ENCODE measurements around the gene RPL27.
"Not testable (repeated sequence)": the region's sequence is repeated elsewhere in the genome, so short reads cannot be mapped to it uniquely, and the experiment has no call there.

Gene RPL27

DNA sequence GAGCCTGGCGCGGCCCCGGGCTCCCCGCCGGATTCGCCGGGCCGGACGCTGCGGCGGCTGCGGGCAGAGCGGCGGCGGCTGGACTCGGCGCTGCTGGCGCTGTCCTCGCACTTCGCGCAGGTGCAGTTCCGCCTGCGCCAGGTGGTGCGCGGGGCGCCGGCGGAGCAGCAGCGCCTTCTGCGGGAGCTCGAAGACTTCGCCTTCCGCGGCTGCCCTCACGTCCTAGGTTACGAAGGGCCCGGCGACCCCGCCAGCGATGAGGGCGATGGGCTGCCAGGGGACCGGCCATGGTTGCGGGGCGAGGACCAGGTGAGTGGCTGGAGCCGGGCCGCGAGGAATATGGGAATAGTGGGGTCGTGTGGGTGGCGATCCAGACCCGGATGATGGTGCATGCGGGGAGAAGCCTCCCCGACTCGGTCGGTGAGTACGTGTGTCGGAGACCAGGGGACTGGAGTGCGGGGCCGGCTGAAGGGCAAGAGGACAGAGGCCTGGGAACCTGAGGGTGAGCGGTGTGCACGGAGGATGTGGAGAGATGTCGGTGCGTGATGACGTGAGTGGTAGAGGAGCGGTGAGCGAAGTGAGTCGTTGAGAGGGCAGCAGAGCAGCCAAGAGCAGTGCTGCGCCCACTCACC lies 17.3 kb upstream of the RPL27 start:
- H3K36me3 ChIP-seq (replicated peaks): peaks cover 6% of the 10 kb centered on the region
- H3K4me1 ChIP-seq: peaks cover 12% of the 10 kb centered on the region
- H3K4me3 ChIP-seq: peak overlapping the region; percentile 76
- in situ Hi-C loops (cut with MboI; ENCODE audit: low sequenced_read_pairs): no loop called here
- H3K27me3 ChIP-seq (ENCODE audit: low read depth): no peaks in the 10 kb centered on the region
- peak; percentile 31 to 61 for DNase-seq (ENCODE audit: low spot score in 2 of 2)
- H3K9me3 ChIP-seq: no peaks in the 10 kb centered on the region

DNA sequence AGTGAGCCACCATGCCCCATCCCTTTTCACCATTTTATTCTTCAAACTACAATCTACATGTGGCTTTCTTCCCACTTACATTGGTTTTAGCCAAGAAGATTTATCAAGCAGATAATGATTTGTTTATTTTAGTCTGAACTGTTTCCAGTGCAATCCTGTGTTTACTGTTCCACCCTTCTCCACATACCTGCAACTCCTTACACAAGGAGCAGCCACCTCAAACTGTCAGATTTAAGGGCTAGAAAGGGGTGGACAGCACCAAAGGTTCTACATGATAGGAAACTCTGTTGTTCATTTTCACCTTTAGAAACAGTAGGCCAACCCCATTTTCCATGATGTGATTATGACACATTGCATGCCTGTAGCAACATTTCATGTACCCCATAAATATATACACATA lies 16.0 kb upstream of the RPL27 start:
- Histone ChIP-seq H3K36me3 (replicated peaks) (peaks cover 7% of the 10 kb centered on the region), H3K4me3 (no peak overlapping the region), H3K27me3 (ENCODE audit: low read depth) (no peaks in the 10 kb centered on the region), H3K9me3 (no peaks in the 10 kb centered on the region), H3K4me1 (peaks cover 12% of the 10 kb centered on the region)
- no peak for DNase-seq (ENCODE audit: low spot score in 2 of 2)
- in situ Hi-C loops (cut with MboI; ENCODE audit: low sequenced_read_pairs): no loop called here

DNA sequence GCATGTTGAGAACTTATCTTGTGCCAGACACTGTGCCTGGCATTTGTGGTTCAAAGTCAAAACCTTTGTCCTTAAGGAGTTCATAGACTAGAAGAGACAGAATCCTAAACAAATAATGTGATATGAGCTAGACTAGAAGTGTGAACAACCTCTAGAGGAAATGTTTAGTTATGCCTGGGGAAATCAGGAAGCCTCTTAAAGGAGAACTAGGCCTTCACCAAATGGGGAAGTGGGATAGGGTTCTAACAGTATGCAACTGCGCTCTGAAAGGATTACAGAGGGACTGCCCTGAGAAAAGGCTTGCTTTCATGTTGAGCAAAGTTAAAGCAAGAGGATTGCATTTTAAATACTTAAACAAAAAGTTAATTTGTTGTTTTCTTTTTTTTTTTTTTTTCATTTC lies 13.0 kb upstream of the RPL27 start:
- no peak for DNase-seq (ENCODE audit: low spot score in 2 of 2)
- in situ Hi-C loops (cut with MboI; ENCODE audit: low sequenced_read_pairs): no loop called here

DNA sequence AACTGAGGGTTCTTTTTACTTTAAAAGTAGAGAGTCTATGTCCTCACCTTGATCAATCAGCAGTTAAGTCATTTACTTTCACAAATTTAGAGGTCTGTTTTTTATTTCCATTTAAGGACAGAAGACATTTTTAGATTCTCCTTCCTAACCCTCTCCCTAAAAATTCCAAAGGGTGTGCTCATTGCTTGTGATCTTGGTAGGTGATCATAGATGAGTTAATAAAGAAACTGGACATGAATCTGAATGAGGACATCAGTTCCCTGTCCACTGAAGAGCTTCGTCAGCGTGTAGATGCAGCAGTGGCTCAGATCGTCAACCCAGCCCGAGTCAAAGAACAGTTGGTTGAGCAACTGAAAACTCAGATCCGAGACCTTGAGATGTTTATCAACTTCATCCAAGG lies 9.1 kb upstream of the RPL27 start:
- no peak overlapping the region for H3K4me3 ChIP-seq
- no peaks in the 10 kb centered on the region for H3K27me3 ChIP-seq (ENCODE audit: low read depth)
- no peak for DNase-seq (ENCODE audit: low spot score in 2 of 2)
- no peaks in the 10 kb centered on the region for H3K9me3 ChIP-seq
- no peaks in the 10 kb centered on the region for H3K4me1 ChIP-seq
- H3K36me3 ChIP-seq (replicated peaks): peaks cover 44% of the 10 kb centered on the region
- in situ Hi-C loops (cut with MboI; ENCODE audit: low sequenced_read_pairs): no loop called here

More for the DNA sequence above, 13.0 kb upstream of the RPL27 start:
- peaks cover 4% of the 10 kb centered on the region; the same call in 1 of the 2 replicates for H3K4me1 ChIP-seq
- no peaks in the 10 kb centered on the region for H3K27me3 ChIP-seq (ENCODE audit: low read depth)
- no peaks in the 10 kb centered on the region for H3K9me3 ChIP-seq
- H3K4me3 ChIP-seq: no peak overlapping the region
- peaks cover 26% of the 10 kb centered on the region for H3K36me3 ChIP-seq (replicated peaks)

DNA sequence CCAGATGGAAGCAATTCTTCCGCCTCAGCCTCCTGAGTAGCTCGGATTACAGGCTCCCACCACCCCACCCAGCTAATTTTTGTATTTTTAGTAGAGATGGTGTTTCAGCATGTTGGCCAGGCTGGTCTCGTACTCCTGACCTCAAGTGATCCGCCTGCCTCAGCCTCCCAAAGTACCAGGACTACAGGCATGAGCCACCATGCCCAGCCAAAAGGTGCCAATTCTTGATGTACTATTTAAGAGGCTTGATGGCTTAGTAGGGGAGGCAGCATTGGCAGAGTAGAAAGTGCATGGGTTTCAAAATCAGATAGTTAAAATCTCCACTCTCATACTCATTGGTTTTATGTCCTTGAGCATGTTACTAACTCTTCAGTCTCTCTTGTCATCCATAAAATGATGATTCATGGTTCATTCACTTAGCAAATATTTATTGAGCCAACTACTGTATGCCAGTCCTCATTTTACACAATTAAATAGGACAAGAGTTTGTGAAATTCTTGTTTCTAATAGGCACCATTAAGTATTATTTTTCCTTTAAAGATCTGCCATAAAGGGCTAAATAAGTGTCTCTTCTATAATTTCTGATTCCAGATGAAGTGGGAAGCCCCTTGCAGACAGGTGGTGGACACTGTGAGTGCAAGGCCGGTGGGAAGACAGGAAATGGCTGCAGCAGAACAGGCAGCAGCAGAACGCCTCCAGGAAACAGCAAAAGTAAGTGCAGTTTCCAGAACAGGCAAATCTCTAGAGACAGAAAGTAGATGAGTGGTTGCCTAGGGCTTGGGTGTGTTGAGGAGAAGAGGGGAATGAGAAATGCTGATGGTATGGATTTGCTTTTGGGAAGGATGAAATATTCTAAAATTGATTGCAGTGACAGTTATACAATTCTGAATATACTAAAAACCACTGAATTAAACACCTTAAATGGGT lies 8.2 kb upstream of the RPL27 start:
- Histone ChIP-seq H3K4me3 (no peak overlapping the region), H3K9me3 (no peaks in the 10 kb centered on the region), H3K36me3 (replicated peaks) (peaks cover 42% of the 10 kb centered on the region), H3K4me1 (no peaks in the 10 kb centered on the region), H3K27me3 (ENCODE audit: low read depth) (no peaks in the 10 kb centered on the region)
- DNase-seq (ENCODE audit: low spot score in 2 of 2): no peak
- in situ Hi-C loops (cut with MboI; ENCODE audit: low sequenced_read_pairs): no loop called here

DNA sequence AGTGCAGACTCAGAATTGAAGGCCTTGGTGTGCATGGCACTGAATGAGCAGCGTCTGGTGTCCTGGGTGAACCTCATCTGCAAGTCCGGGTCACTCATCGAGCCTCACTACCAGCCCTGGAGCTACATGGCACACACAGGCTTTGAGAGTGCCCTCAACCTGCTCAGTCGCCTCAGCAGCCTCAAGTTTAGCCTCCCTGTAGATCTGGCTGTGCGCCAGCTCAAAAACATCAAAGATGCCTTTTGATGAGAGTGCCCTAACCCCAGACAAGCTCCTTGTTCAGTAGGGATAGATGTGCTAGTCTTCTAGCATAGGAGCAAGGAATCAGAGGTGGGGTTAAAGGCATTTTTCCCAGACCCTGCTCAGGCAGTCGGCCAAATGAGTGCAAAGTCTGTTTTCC lies 6.7 kb upstream of the RPL27 start:
- no peaks in the 10 kb centered on the region for H3K4me1 ChIP-seq
- no peaks in the 10 kb centered on the region for H3K27me3 ChIP-seq (ENCODE audit: low read depth)
- no peak for DNase-seq (ENCODE audit: low spot score in 2 of 2)
- no peak overlapping the region for H3K4me3 ChIP-seq
- no peaks in the 10 kb centered on the region for H3K9me3 ChIP-seq
- in situ Hi-C loops (cut with MboI; ENCODE audit: low sequenced_read_pairs): no loop called here
- peaks cover 42% of the 10 kb centered on the region for H3K36me3 ChIP-seq (replicated peaks)

DNA sequence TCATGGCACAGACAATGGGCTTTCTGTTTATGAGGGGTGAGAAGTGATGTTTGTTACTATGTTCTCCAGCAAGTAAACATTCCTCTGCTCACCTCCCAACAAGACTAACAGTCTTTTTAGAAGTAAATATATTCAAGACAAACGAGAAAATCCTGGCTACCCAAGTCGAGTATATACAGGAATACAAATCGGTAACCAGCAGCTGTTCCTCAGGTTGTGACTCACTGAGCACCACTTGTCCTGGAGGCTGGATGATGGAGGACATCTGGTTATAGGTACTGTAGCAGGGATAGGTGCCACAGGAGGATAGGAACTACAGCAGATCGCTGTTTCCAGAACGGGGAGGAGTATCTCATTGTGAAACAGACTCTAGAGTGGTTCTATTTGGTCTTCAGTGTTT lies 5.3 kb upstream of the RPL27 start:
- peaks cover 7% of the 10 kb centered on the region; the same call in 1 of the 2 replicates for H3K4me1 ChIP-seq
- no peak for DNase-seq (ENCODE audit: low spot score in 2 of 2)
- H3K36me3 ChIP-seq (replicated peaks): peaks cover 34% of the 10 kb centered on the region
- no peaks in the 10 kb centered on the region for H3K9me3 ChIP-seq
- H3K4me3 ChIP-seq: no peak overlapping the region
- in situ Hi-C loops (cut with MboI; ENCODE audit: low sequenced_read_pairs): no loop called here
- H3K27me3 ChIP-seq (ENCODE audit: low read depth): no peaks in the 10 kb centered on the region

DNA sequence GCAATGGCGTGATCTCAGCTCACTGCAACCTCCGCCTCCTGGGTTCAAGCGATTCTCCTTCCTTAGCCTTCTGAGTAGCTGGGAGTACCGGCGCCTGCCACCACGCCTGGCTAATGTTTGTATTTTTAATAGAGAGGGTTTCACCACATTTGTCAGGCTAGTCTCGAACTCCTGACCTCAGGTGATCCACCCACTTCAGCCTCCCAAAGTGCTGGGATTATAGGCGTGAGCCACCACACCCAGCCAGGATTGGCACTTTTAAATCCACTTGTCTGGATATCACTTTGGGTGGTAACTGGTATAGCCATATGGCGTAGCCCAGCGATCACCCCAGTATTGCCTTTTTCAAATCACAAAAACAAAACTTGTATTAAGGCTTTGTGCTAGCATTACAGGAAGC lies 4.3 kb upstream of the RPL27 start:
- H3K4me3 ChIP-seq; DNase-seq (ENCODE audit: low spot score in 2 of 2); H3K4me1 ChIP-seq; H3K27me3 ChIP-seq (ENCODE audit: low read depth); in situ Hi-C loops (cut with MboI; ENCODE audit: low sequenced_read_pairs); H3K9me3 ChIP-seq: not testable (repeated sequence)
- H3K36me3 ChIP-seq (replicated peaks): peaks cover 32% of the 10 kb centered on the region

DNA sequence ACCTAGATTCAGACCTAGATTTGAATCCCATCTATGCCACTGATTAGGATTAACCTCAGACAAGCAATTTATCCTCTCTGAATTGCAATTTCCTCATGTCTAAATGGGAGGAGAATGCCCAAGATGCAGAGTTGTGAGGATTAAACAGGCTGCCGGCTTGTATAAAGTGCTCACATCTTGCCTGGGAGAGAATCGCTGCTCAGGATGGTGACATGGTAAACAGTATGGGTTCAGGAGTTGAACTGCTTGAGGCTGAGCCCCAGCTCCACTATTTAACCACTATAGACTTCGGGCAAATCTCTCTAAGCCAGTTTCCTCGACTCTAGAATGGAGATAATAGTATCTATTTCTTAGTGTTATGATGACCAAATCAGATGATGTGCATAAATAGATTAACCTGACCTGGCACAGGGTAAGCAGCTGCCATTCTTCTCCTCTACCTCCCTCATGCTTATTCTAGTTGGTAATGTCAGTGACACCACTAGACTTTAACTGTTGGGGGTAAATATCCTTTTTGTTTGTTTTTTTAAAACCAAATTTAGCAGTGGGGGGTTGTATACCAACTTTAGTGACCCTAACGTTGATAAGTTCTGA lies 732 bp upstream of the RPL27 start:
- peaks cover 13% of the 10 kb centered on the region for H3K4me1 ChIP-seq
- no peak for DNase-seq (ENCODE audit: low spot score in 2 of 2)
- no peaks in the 10 kb centered on the region for H3K9me3 ChIP-seq
- H3K27me3 ChIP-seq (ENCODE audit: low read depth): no peaks in the 10 kb centered on the region
- H3K4me3 ChIP-seq: peak overlapping the region; percentile 14
- peaks cover 43% of the 10 kb centered on the region for H3K36me3 ChIP-seq (replicated peaks)
- in situ Hi-C loops (cut with MboI; ENCODE audit: low sequenced_read_pairs): no loop called here

DNA sequence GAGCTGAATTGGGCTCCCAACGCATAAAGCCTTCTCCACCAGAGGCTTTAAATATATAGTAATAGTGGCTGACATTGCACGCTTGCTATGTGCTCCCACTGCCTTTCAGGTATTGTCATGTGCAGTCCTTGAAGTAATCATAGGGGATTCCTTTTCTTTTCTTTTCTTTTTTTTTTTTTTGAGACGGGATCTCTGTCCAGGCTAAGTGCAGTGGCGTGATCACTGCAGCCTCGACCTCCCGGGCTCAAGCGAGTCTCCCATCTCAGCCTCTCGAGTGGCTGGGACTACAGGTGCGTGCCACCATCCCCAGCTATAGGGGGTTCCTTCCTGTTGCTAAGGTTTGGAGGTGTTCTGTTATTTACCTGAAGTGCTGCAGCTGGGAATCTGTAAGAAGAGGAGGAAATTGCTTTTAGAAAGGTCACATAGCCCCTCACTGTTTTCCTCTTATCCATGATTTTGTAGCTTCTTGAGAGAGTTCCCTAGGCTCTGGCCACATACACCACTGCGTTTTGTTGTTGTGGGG lies 845 bp downstream of the RPL27 start:
- Histone ChIP-seq H3K4me1 (peaks cover 13% of the 10 kb centered on the region), H3K27me3 (ENCODE audit: low read depth) (no peaks in the 10 kb centered on the region), H3K36me3 (replicated peaks) (peaks cover 55% of the 10 kb centered on the region), H3K4me3 (peak overlapping the region; percentile 82), H3K9me3 (no peaks in the 10 kb centered on the region)
- no peak for DNase-seq (ENCODE audit: low spot score in 2 of 2)
- in situ Hi-C loops (cut with MboI; ENCODE audit: low sequenced_read_pairs): no loop called here

DNA sequence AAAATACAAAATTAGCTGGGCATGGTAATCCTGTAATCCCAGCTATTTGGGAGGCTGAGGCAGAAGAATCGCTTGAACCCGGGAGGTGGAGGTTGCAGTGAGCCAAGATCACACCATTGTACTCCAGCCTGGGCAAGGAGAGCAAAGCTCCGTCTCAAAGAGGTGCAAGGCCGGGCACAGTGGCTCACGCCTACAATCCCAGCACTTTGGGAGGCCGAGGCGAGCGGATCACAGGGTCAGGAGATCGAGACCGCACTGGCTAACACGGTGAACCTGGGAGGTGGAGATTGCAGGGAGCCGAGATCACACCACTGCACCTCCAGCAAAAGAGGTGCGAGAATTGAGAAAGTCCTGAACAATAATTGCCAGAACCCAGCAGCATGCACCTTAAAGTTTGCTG lies 2.7 kb downstream of the RPL27 start:
- H3K4me3 ChIP-seq; H3K27me3 ChIP-seq (ENCODE audit: low read depth); in situ Hi-C loops (cut with MboI; ENCODE audit: low sequenced_read_pairs); DNase-seq (ENCODE audit: low spot score in 2 of 2); H3K9me3 ChIP-seq: not testable (repeated sequence)
- Histone ChIP-seq H3K4me1 (peaks cover 13% of the 10 kb centered on the region), H3K36me3 (replicated peaks) (peaks cover 65% of the 10 kb centered on the region)

DNA sequence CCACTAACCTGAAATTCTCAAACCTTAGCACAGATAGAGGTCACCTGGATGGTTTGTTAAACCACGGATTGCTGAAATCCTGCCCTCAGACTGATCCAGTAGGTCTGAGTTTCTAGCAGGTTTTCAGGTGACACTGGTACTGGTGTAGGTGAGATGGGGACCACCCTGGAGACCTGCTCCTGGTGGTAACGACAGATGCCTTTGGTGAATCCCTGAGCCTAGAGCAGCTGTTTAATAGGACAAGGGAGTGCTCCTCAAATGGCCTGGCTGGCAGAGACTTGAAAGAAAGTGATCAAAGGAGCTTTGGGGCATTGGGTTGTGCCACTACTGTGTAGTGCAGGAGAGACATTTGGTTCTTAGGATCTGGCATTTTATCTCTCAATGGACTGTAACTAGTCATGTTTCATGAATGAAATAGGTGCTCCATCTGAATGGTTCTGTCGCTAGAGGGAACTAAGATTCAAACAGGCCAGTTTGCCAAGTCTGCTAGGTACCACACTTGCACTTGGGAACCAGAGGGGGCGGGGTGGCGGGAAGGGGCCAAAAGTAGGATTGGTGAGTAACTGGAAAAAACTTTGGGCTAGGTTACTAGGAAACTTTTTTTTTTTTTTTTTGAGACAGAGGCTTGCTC lies 5.4 kb downstream of the RPL27 start:
- Histone ChIP-seq H3K36me3 (replicated peaks) (peaks cover 66% of the 10 kb centered on the region), H3K9me3 (no peaks in the 10 kb centered on the region), H3K27me3 (ENCODE audit: low read depth) (no peaks in the 10 kb centered on the region), H3K4me1 (peaks cover 12% of the 10 kb centered on the region; the same call in 1 of the 2 replicates), H3K4me3 (no peak overlapping the region)
- in situ Hi-C loops (cut with MboI; ENCODE audit: low sequenced_read_pairs): no loop called here
- peak in 1 of 2 experiments; percentile 46 for DNase-seq (ENCODE audit: low spot score in 2 of 2)

DNA sequence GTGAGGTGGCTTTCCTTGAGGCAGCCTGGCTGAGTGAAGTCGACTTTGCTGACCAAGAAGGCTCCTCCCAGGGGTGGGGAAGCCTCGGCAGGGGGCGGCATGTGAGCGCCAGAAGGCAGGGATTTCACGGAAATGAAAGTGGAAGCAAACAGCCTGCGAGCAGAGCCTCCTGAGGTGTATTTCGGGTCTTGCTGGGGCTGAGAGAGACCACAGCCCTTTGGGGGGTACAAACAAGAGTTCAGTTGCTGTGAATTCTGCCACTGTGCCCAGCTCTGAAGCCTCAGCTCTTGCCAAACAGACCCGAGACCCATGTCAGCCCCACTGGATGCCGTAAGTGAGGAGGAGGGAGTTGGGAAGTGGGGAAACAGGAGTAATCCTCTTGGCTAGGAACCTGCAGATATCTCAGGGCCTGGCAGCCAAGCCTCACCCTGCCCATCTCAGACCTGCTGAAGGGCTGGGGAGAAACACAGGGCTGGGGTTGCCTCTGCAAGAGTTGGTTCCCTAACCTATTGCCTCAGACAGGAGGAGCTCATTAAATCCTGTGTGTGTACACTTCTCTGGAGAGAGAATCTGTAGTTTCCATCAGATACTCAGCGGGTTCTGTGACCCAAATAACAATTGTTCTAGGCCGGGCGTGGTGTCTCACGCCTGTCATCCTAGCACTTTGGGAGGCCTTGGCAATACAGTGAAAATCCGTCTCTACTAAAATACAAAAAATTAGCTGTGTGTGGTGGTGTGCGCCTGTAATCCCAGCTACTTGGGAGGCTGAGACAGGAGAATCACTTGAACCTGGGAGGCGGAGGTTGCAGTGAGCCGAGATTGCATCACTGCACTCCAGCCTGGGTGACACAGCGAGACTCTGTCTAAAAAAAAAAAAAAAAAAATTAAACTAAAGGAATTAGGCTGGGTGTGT lies 8.7 kb downstream of the RPL27 start, which contains the start of gene IFI35:
Gene IFI35, plus strand, starts transcription at position 146 of the 913 bp plus-strand sequence. Its CDS starts 164 bp downstream, at position 310.
- Histone ChIP-seq H3K36me3 (replicated peaks) (peaks cover 34% of the 10 kb centered on the region), H3K4me1 (peaks cover 6% of the 10 kb centered on the region; the same call in 1 of the 2 replicates), H3K4me3 (peak within 1 kb of the TSS; percentile 31), H3K27me3 (ENCODE audit: low read depth) (no peaks in the 10 kb centered on the region), H3K9me3 (no peaks in the 10 kb centered on the region)
- DNase-seq (ENCODE audit: low spot score in 2 of 2): peak; percentile 59 to 84
- in situ Hi-C loops (cut with MboI; ENCODE audit: low sequenced_read_pairs): no loop called here

Measured in HAP-1 (cell line).